Measurements from ENCODE around the gene FBN2. TPM values are rescaled to one million over a fixed set of nuclear protein-coding genes. Genes with fewer than 3 reads are reported as not detected.

Gene FBN2
- total RNA-seq, 4 donors from 2014 or later: 0.16 to 2.4 (median 0.26) TPM

DNA sequence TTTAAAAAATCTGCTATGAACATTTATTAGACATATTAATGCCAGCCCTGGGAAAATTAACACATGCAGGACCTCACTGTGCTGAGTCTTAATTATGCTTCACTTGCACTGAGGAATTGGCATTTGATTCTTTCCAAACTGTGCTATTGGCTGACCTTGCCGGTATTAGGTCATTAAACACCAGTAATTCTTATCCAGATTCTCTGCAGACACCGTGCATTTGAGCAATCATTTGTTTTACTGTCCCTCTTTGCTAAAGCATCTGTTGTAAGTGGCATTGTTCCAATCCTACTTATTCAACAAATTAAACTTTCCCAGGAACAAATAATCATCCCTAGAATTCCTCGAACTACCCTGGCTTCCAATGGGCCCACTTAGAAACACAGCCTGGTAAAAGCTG, 309.5 kb downstream of the FBN2 start:
- TF ChIP-seq, protein P1, sequence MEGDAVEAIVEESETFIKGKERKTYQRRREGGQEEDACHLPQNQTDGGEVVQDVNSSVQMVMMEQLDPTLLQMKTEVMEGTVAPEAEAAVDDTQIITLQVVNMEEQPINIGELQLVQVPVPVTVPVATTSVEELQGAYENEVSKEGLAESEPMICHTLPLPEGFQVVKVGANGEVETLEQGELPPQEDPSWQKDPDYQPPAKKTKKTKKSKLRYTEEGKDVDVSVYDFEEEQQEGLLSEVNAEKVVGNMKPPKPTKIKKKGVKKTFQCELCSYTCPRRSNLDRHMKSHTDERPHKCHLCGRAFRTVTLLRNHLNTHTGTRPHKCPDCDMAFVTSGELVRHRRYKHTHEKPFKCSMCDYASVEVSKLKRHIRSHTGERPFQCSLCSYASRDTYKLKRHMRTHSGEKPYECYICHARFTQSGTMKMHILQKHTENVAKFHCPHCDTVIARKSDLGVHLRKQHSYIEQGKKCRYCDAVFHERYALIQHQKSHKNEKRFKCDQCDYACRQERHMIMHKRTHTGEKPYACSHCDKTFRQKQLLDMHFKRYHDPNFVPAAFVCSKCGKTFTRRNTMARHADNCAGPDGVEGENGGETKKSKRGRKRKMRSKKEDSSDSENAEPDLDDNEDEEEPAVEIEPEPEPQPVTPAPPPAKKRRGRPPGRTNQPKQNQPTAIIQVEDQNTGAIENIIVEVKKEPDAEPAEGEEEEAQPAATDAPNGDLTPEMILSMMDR (IDR thresholded peaks at IDR 0.05; ENCODE audit: low read depth): no peak

DNA sequence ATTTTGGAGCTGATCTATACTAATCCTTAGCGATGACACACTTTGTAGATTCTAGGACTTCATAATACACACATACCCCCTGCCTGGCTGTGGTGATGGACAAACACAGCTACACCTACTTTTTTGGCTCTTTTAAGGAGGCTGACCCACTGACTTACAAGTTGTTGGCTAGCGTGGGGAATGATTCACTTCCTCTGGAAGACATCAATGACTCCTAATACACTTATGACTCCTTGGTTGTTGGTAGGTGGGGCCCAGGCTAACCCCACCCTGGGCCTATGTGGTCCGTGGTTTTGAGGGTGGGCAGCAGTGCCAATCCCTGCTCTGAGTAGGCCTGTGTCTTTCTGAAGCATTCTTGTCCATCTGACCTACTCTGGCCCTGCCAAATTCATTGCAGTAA, 310.0 kb downstream of the FBN2 start:
- TF ChIP-seq, protein P1 (IDR thresholded peaks at IDR 0.05; ENCODE audit: low read depth): no peak

DNA sequence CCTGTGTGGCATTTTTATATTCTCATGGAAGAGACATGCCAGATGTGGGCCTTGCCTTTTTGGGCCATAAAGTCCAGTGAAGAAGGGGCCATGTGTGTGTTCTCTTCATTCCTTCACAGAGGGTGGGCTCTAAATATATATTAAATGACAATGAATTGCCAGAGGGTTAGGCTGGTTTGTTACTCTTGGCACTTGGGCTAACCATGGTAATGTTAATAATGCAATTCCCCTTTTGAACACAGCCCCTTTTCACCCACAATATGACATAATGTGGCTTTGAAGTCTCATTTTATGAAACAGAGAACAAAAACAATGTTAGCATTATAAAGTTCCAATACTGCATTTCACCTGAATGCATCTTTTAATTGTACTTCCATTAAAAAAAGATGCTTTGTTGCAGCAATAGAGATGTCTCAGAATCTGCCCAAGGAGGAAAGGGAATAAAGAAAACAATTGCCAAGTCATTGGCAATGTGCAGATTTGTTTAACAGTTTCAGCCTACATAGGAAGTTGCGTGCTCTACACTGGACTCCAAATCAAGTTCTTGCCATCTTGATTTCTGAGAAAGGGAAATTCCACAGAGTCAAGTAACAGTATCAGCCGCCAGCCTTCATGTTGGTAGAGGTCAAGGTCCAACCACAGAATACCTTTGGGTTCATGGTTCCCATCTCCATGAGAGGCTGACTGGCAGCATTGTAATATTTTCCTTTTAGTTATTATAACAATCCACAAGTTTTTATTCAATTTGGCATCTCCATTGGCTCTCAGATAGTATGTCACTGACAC, 312.6 kb downstream of the FBN2 start:
- TF ChIP-seq, protein P1 (IDR thresholded peaks at IDR 0.05; ENCODE audit: low read depth): no peak

GRCh38 chr5:128224336-128224735, 313.7 kb downstream of the FBN2 start:
- TF ChIP-seq, protein P1 (IDR thresholded peaks at IDR 0.05; ENCODE audit: low read depth): no peak

DNA sequence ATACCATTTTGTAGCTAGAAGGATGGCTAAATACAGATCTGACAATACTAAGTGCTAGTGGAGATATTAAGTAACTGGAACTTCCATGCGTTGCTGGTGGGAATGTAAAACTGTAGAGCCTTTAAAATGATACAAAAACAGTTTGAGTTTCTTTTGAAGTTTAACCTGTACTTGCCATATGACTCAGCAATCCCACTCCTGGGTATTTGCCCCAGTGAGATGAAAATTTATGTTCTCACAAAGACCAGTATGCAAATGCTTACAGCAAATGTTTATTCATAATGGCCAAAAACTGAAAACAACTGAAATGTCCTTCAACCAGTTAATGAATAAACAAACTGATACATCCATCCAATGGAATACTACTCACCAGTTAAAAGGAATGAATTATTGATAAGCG, 317.2 kb downstream of the FBN2 start:
- TF ChIP-seq, protein P1 (IDR thresholded peaks at IDR 0.05; ENCODE audit: low read depth): no peak

DNA sequence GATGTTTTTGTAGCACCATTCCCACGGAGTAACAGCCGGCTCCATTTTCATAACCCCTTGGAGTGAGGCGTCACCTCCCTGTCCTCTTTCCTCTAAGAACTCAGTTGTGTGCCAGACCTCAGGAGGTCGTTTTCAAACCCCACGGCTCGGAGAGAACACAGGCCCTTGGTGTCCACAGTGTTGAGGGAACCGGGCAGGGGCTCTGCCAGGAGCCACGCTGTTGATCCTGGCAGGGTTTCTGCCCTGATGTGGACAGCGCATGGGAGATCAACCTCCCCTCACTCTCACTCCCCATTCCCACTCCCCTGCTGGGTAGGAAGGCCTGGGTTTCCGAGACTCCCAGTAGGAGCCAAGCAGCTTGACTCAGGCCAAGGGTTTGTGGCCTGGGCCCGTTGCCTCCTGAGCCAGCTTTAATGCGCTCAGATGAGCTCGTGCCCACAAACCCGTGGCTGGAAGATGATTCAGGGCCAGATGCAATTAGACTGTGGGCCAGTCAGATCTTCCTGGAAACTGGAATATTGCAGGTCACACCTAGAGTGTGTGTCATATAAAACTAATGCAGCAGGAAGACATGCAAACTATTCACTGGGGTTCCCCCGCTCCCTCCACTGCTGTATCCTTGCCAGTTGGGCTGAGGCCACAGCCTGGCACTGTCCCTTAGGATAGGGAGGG, 321.0 kb downstream of the FBN2 start:
- TF ChIP-seq, protein P1 (IDR thresholded peaks at IDR 0.05; ENCODE audit: low read depth): no peak

DNA sequence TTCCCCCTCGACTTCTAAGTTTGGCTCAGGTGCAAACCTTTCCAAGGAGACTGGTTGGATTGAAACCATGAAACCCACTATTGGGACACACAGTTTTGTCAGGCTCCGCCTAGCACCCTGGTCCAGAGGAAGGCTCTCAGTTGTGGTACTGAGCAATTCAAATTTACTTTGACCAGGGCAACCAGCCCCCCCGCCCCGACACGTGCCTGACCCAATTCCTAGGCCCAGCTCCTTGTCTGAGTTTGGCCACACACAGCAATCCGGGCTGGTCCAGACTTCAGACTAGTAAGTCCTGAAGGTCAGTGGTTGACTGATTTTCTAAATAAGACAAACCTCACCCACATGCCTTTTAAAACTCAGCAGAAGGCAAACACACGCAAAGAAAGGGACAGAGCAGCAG, 321.8 kb downstream of the FBN2 start:
- TF ChIP-seq, protein P1 (IDR thresholded peaks at IDR 0.05; ENCODE audit: low read depth): no peak

All from subcutaneous adipose tissue (tissue), 4 donors.